H9 (cell line): ENCODE measurements around the gene SMIM9. TPM values are rescaled to one million over a fixed set of nuclear protein-coding genes. Genes with fewer than 3 reads are reported as not detected.

Experiments used
- DNase-seq: peaks from one replicate; pipeline ENCODE4 v3.0.0-alpha.2; 2017
- H2AFZ ChIP-seq: one replicate; pipeline ENCODE4 v1.6.1; 2013; ENCODE audit warnings: mild to moderate bottlenecking, low read length, control low read depth, moderate library complexity
- H2AK5ac ChIP-seq: 2 replicates; pipeline ENCODE4 v1.6.1; 2013; ENCODE audit warnings: low read length, control low read depth, mixed read lengths; ENCODE audit not compliant: insufficient read length
- H2BK120ac ChIP-seq: one replicate; pipeline ENCODE4 v1.6.1; 2013; ENCODE audit warnings: low read depth, mild to moderate bottlenecking, low read length, control low read depth, inconsistent platforms; ENCODE audit not compliant: poor library complexity, severe bottlenecking
- H2BK12ac ChIP-seq: 2 replicates; pipeline ENCODE4 v1.6.1; 2013; ENCODE audit warnings: low read length, control low read depth, mixed read lengths, low read depth; ENCODE audit not compliant: insufficient read length
- H2BK15ac ChIP-seq: 2 replicates; pipeline ENCODE4 v1.6.1; 2013; ENCODE audit warnings: low read depth, low read length, control low read depth
- H2BK20ac ChIP-seq: one replicate; pipeline ENCODE4 v1.6.1; 2013; ENCODE audit warnings: low read depth, mild to moderate bottlenecking, low read length, control low read depth, inconsistent platforms; ENCODE audit not compliant: poor library complexity, severe bottlenecking
- H2BK5ac ChIP-seq: 2 replicates; pipeline ENCODE4 v1.6.1; 2013; ENCODE audit warnings: low read length, control low read depth, mixed read lengths; ENCODE audit not compliant: insufficient read length
- H3K14ac ChIP-seq: 2 replicates; pipeline ENCODE4 v1.6.1; 2013; ENCODE audit warnings: low read length, control low read depth; ENCODE audit not compliant: insufficient read depth
- H3K18ac ChIP-seq: 2 replicates; pipeline ENCODE4 v1.6.1; 2013; ENCODE audit warnings: low read depth, mild to moderate bottlenecking, mixed read lengths, low read length, control low read depth; ENCODE audit not compliant: insufficient read length
- H3K23ac ChIP-seq: 2 replicates; pipeline ENCODE4 v1.6.1; 2013; ENCODE audit warnings: low read length, control low read depth, mixed read lengths, low read depth; ENCODE audit not compliant: insufficient read length
- H3K23me2 ChIP-seq: 2 replicates; pipeline ENCODE4 v1.6.1; 2013; ENCODE audit warnings: low read depth, mild to moderate bottlenecking, mixed read lengths, low read length, control low read depth; ENCODE audit not compliant: insufficient read length, poor library complexity, severe bottlenecking
- H3K27ac ChIP-seq: 2 replicates; pipeline ENCODE4 v1.5.1; 2013; ENCODE audit warnings: low read length, control low read depth, mixed read lengths, low read depth; ENCODE audit not compliant: insufficient read length
- H3K27me3 ChIP-seq: 2 replicates; pipeline ENCODE4 v1.6.1; 2013; ENCODE audit warnings: low read length, control low read depth, inconsistent platforms; ENCODE audit not compliant: insufficient read depth
- H3K4ac ChIP-seq: 2 replicates; pipeline ENCODE4 v1.6.1; 2013; ENCODE audit warnings: low read depth, mild to moderate bottlenecking, control low read depth, inconsistent platforms, low read length, moderate library complexity
- H3K4me1 ChIP-seq: 2 replicates; pipeline ENCODE4 v1.6.1; 2013; ENCODE audit warnings: low read length, control low read depth, inconsistent platforms; ENCODE audit not compliant: insufficient read depth
- H3K4me2 ChIP-seq: 2 replicates; pipeline ENCODE4 v1.6.1; 2013; ENCODE audit warnings: low read length, control low read depth, mixed read lengths; ENCODE audit not compliant: insufficient read length, insufficient read depth
- H3K56ac ChIP-seq: 2 replicates; pipeline ENCODE4 v1.6.1; 2013; ENCODE audit warnings: low read depth, mild to moderate bottlenecking, mixed read lengths, low read length, control low read depth; ENCODE audit not compliant: insufficient read length
- H3K79me1 ChIP-seq: 2 replicates; pipeline ENCODE4 v1.6.1; 2013; ENCODE audit warnings: low read depth, mild to moderate bottlenecking, moderate library complexity, low read length, control low read depth, inconsistent platforms; ENCODE audit not compliant: insufficient read depth, poor library complexity, severe bottlenecking
- H3K79me2 ChIP-seq: 2 replicates; pipeline ENCODE4 v1.6.1; 2013; ENCODE audit warnings: low read length, control low read depth, inconsistent platforms; ENCODE audit not compliant: insufficient read depth
- H3K9ac ChIP-seq: 2 replicates; pipeline ENCODE4 v1.6.1; 2013; ENCODE audit warnings: low read length, control low read depth, mixed read lengths; ENCODE audit not compliant: insufficient read length; ENCODE audit errors: extremely low read depth
- H3K9me3 ChIP-seq: one replicate; pipeline ENCODE4 v1.6.1; 2013; ENCODE audit warnings: low read depth, low read length, inconsistent platforms; ENCODE audit not compliant: control insufficient read depth
- H3T11ph ChIP-seq: one replicate; pipeline ENCODE4 v1.6.1; 2013; ENCODE audit warnings: mild to moderate bottlenecking, low read length, control low read depth, inconsistent platforms
- H4K20me1 ChIP-seq: one replicate; pipeline ENCODE4 v1.6.1; 2013; ENCODE audit not compliant: control insufficient read depth, insufficient read length, insufficient read depth
- H4K5ac ChIP-seq: 2 replicates; pipeline ENCODE4 v1.6.1; 2013; ENCODE audit warnings: low read depth, mild to moderate bottlenecking, mixed read lengths, low read length, control low read depth; ENCODE audit not compliant: insufficient read length
- H4K8ac ChIP-seq: replicated peaks from 2 replicates; pipeline ENCODE4 v1.6.1; 2013; ENCODE audit warnings: low read length, control low read depth, mixed read lengths, low read depth; ENCODE audit not compliant: insufficient read length
- H4K91ac ChIP-seq: 2 replicates; pipeline ENCODE4 v1.6.1; 2013; ENCODE audit warnings: low read depth, mild to moderate bottlenecking, moderate library complexity, mixed read lengths, low read length, control low read depth; ENCODE audit not compliant: insufficient read length
- H3K27ac Mint-ChIP-seq, 3 experiments: 2 replicates in 2 of 3; 3 replicates in 1 of 3; pipeline ENCODE4 v1.8.0; 2020 to 2021; ENCODE audit warnings: mixed read lengths in 3 of 3, mild to moderate bottlenecking in 1 of 3, moderate library complexity in 1 of 3
- H3K27me3 Mint-ChIP-seq: 2 replicates; pipeline ENCODE4 v1.8.0; 2021; ENCODE audit warnings: low read depth, mild to moderate bottlenecking, moderate library complexity, mixed read lengths
- H3K36me3 Mint-ChIP-seq, 3 experiments: 2 replicates in 2 of 3; 3 replicates in 1 of 3; pipeline ENCODE4 v1.8.0; 2020 to 2021; ENCODE audit warnings: low read depth in 3 of 3, mixed read lengths in 3 of 3; ENCODE audit not compliant: insufficient read depth in 1 of 3
- H3K4me1 Mint-ChIP-seq, 2 experiments: 2 replicates each; pipeline ENCODE4 v1.8.0; 2020; ENCODE audit warnings: mixed read lengths in 2 of 2
- H3K4me3 Mint-ChIP-seq, 2 experiments: 2 replicates in 1 of 2; 3 replicates in 1 of 2; pipeline ENCODE4 v1.8.0; 2020 to 2021; ENCODE audit warnings: mild to moderate bottlenecking in 2 of 2, mixed read lengths in 2 of 2, moderate library complexity in 1 of 2
- H3K9me3 Mint-ChIP-seq, 2 experiments: 2 replicates in 1 of 2; 3 replicates in 1 of 2; pipeline ENCODE4 v1.8.0; 2020; ENCODE audit warnings: mild to moderate bottlenecking in 2 of 2, mixed read lengths in 2 of 2, moderate library complexity in 1 of 2
- total RNA-seq: library from RNA; stranded (reverse); gene quantifications from 2 replicates; pipeline ENCODE4 v1.2.1, GENCODE V29; 2021
- TF ChIP-seq, protein P1 (sequence below): fragments of 200-600 bp; sonication (generic); conservative IDR thresholded peaks from 3 replicates; pipeline ENCODE4 v1.8.0; 2021; ENCODE audit warnings: antibody characterized with exemption, mild to moderate bottlenecking

Gene SMIM9
- total RNA-seq, 1 experiment from 2014 or later = not detected

DNA sequence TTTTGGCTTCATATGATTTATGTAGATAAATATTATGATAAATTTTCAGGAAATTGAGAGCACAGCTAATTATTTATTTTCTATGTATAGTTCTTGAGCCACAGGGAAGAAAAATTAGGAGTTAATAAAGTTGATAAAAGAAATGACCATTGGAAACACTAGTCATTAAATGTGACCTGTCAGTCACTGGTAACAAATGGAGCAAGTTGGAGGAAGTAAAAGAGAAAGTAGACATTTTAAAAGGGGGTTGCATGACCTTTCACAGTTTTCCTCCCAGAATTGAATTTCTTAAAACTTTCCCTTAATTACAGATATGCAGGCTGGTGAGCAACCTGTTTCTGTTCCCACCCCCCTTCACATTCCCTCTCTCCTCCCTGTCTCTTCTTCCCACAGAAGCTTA is 5.3 kb downstream of the SMIM9 start:
- Mint-ChIP-seq H3K9me3 (peaks cover 56 to 63% of the 10 kb centered on the region in 2 experiments), H3K36me3 (peaks cover 0 to 4% (median 1%) of the 10 kb centered on the region in 3 experiments; a peak in 3 of 7 replicates), H3K4me1 (peaks cover 0 to 8% of the 10 kb centered on the region in 2 experiments; a peak in 1 of 4 replicates), H3K27me3 (no peaks in the 10 kb centered on the region; the same call in none of the 2 replicates), H3K27ac (no peak overlapping the region), H3K4me3 (no peak overlapping the region)
- Histone ChIP-seq H4K91ac (no peak overlapping the region), H4K20me1 (no peaks in the 10 kb centered on the region), H4K5ac (no peak overlapping the region), H3K4me1 (no peaks in the 10 kb centered on the region; the same call in 1 of the 2 replicates), H3K9me3 (peaks cover 44% of the 10 kb centered on the region), H2BK20ac (no peak overlapping the region), H3K4me2 (no peak overlapping the region), H2BK120ac (no peak overlapping the region), H3K14ac (no peak overlapping the region), H3K79me1 (no peaks in the 10 kb centered on the region), H3K4ac (no peak overlapping the region), H2BK15ac (no peak overlapping the region), H3K79me2 (no peaks in the 10 kb centered on the region), H3T11ph (no peak overlapping the region), H3K9ac (no peak overlapping the region), H4K8ac (no peak overlapping the region), H2BK12ac (no peak overlapping the region), H3K23ac (no peak overlapping the region), H2AFZ (no peak overlapping the region), H2AK5ac (no peak overlapping the region), H2BK5ac (no peak overlapping the region), H3K27ac (no peak overlapping the region), H3K23me2 (no peaks in the 10 kb centered on the region), H3K27me3 (no peaks in the 10 kb centered on the region), H3K18ac (no peak overlapping the region), H3K56ac (no peak overlapping the region)
- DNase-seq = no peak
- TF ChIP-seq, protein P1, sequence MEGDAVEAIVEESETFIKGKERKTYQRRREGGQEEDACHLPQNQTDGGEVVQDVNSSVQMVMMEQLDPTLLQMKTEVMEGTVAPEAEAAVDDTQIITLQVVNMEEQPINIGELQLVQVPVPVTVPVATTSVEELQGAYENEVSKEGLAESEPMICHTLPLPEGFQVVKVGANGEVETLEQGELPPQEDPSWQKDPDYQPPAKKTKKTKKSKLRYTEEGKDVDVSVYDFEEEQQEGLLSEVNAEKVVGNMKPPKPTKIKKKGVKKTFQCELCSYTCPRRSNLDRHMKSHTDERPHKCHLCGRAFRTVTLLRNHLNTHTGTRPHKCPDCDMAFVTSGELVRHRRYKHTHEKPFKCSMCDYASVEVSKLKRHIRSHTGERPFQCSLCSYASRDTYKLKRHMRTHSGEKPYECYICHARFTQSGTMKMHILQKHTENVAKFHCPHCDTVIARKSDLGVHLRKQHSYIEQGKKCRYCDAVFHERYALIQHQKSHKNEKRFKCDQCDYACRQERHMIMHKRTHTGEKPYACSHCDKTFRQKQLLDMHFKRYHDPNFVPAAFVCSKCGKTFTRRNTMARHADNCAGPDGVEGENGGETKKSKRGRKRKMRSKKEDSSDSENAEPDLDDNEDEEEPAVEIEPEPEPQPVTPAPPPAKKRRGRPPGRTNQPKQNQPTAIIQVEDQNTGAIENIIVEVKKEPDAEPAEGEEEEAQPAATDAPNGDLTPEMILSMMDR = no peak
